Measurements from ENCODE around the gene SPATA32. TPM values are rescaled to one million over a fixed set of nuclear protein-coding genes. Genes with fewer than 3 reads are reported as not detected.

Gene SPATA32
- total RNA-seq, 8 experiments from 2014 or later = 0.13 to 0.47 (median 0.41) TPM; not detected in 2

DNA sequence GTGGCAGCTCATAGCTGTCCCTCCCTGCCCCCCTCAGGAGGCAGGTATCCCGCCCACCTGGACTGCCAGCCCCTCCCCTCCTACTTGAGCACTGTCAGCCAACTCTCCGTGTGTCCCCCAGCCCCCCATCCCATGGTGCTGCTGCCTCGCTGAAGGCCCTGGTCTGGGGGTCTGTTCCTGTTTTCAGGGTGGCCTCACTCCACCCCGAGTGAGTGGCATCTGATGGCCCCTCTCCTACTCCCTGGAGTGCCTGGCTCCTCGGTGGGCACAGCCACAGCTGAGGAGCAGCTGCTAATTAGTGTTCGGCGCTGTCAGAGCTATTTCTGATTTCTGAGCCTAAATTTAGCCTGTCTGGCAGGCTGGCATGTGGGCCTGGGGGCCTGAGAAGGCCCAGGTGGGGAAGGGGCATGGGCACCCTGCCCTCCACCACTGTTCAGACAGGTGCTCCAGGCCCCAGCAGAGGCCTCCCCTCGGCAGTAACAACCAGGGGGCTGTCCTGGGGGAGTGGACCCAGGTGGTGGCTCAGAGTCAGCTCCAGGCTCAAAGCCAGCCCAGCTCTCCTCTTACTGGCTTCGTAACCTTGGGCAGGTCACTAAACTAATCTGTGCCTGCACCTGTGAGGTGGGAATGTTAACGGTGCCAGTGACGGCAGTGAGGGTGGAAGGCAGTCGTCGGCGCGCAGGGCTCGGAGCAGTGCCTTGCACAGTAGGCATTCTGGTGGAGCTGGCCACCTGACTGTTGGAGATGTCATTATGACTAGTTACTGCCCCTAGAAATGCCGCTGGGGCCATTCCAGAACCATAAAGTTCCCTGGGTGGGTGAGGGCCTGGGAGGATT, 33.8 kb downstream of the SPATA32 start:
- WGBS, 10 experiments = 65 to 100% (median 80%) methylated on average over 1 to 8 of the region's 17 CpGs; no CpG with 5 or more reads in 4 of the 10 experiments
- peak overlapping the region in 1 of 2 donors; percentile 48 for H3K27ac ChIP-seq

GRCh38 chr17:45227101-45227925, 34.6 kb downstream of the SPATA32 start:
- WGBS, 10 experiments = 70 to 100% (median 80%) methylated on average over 1 to 3 of the region's 8 CpGs; no CpG with 5 or more reads in 6 of the 10 experiments
- Histone ChIP-seq H3K27ac (no peak overlapping the region), H3K4me1 (replicated peaks in 1 of 2) (peaks cover 11 to 32% of the 10 kb centered on the region in 2 donors), H3K4me3 (no peak overlapping the region)
- in situ Hi-C loops (cut with MboI; ENCODE audit: low pct_unique_long_range_greater_than_20kb in 2 of 9, low sequenced_read_pairs in 9 of 9, unreplicated experiment in 9 of 9) = loop anchor here in 2 of 9 experiments (10.0 kb wide), 1 partner anchor 157 kb away; no protein-coding TSS in a partner anchor
- peak in 2 of 8 experiments; percentile 6 to 7 for ATAC-seq (replicated peaks in 6 of 8)

More for the DNA sequence above, 33.8 kb downstream of the SPATA32 start:
- ATAC-seq (replicated peaks in 6 of 8) = no peak
- in situ Hi-C loops (cut with MboI; ENCODE audit: low pct_unique_long_range_greater_than_20kb in 2 of 9, low sequenced_read_pairs in 9 of 9, unreplicated experiment in 9 of 9) = loop anchor here in 2 of 9 experiments (10.0 kb wide), 1 partner anchor 157 kb away; no protein-coding TSS in a partner anchor
- H3K4me3 ChIP-seq = no peak overlapping the region
- peaks cover 11 to 28% of the 10 kb centered on the region in 2 donors for H3K4me1 ChIP-seq (replicated peaks in 1 of 2)

DNA sequence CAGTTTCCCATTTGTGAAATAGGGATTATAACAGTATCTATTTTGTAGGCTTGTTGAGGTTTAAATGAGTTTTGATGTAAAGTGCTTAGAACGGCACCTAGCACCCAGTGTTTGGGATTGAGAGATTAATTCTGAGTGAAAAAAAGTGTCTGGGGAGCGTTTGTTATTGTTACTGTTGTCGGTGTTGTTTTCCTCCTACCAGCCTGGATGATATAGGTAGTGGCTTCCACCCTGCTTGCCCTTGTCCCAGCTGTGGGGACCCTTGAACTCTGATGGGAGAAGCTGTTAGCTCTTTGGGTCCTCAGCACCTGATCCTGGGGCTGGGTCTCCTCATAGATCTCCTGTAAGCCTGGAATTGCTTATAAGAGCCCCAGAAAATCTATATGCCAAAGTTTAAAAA, 35.3 kb downstream of the SPATA32 start:
- no peak overlapping the region for H3K4me3 ChIP-seq
- in situ Hi-C loops (cut with MboI; ENCODE audit: low pct_unique_long_range_greater_than_20kb in 2 of 9, low sequenced_read_pairs in 9 of 9, unreplicated experiment in 9 of 9) = loop anchor here in 2 of 9 experiments (10.0 kb wide), 1 partner anchor 158 kb away; no protein-coding TSS in a partner anchor
- no peak for ATAC-seq (replicated peaks in 6 of 8)
- peaks cover 11 to 33% of the 10 kb centered on the region in 2 donors for H3K4me1 ChIP-seq (replicated peaks in 1 of 2)
- H3K27ac ChIP-seq = no peak overlapping the region
- 20 to 86% (median 75%) methylated on average over 1 to 3 of the region's 3 CpGs; no CpG with 5 or more reads in 5 of the 10 experiments for WGBS, 10 experiments

GRCh38 chr17:45225964-45226530, 35.8 kb downstream of the SPATA32 start:
- Histone ChIP-seq H3K27ac (no peak overlapping the region), H3K4me3 (no peak overlapping the region), H3K4me1 (replicated peaks in 1 of 2) (peaks cover 8 to 29% of the 10 kb centered on the region in 2 donors)
- 50 to 100% methylated on average over 1 to 2 of the region's 11 CpGs; no CpG with 5 or more reads in 8 of the 10 experiments for WGBS, 10 experiments
- in situ Hi-C loops (cut with MboI; ENCODE audit: low pct_unique_long_range_greater_than_20kb in 2 of 9, low sequenced_read_pairs in 9 of 9, unreplicated experiment in 9 of 9) = loop anchor here in 2 of 9 experiments (10.0 kb wide), 1 partner anchor 159 kb away; no protein-coding TSS in a partner anchor
- no peak for ATAC-seq (replicated peaks in 6 of 8)

- no peak for ATAC-seq (replicated peaks in 6 of 8)
- Histone ChIP-seq H3K27ac (no peak overlapping the region), H3K4me3 (no peak overlapping the region), H3K4me1 (replicated peaks in 1 of 2) (peaks cover 8 to 27% of the 10 kb centered on the region in 2 donors)
- WGBS, 10 experiments = 30 to 60% (median 53%) methylated on average over 1 to 3 of the region's 7 CpGs; no CpG with 5 or more reads in 7 of the 10 experiments
- in situ Hi-C loops (cut with MboI; ENCODE audit: low pct_unique_long_range_greater_than_20kb in 2 of 9, low sequenced_read_pairs in 9 of 9, unreplicated experiment in 9 of 9) = loop anchor here in 2 of 9 experiments (10.0 kb wide), 1 partner anchor 160 kb away; no protein-coding TSS in a partner anchor
These were observed 36.7 kb downstream of the SPATA32 start for GRCh38 chr17:45225051-45225700.

DNA sequence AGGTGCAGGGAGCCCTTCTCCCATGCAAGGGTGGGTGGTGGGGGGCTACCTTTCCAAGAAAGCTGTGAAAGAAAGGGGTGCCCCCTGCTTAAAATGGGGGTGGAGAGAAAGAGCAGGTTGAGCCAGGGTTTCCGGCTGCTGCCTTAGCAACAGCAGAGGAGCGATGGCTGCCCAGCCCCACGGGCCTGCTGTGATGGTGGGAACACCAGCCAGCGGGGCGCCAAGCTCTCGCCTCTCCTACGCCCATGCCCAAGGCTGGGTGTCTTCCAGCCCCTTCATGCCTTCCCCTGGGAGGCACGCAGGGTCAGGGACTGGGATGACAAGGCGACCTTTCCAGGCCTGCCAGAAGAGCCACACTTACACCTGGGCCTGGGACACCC, 37.2 kb downstream of the SPATA32 start:
- WGBS, 10 experiments = 73 to 87% (median 80%) methylated on average over 1 to 6 of the region's 9 CpGs; no CpG with 5 or more reads in 6 of the 10 experiments
- Histone ChIP-seq H3K27ac (no peak overlapping the region), H3K4me1 (replicated peaks in 1 of 2) (peaks cover 8 to 22% of the 10 kb centered on the region in 2 donors), H3K4me3 (no peak overlapping the region)
- ATAC-seq (replicated peaks in 6 of 8) = no peak
- in situ Hi-C loops (cut with MboI; ENCODE audit: low pct_unique_long_range_greater_than_20kb in 2 of 9, low sequenced_read_pairs in 9 of 9, unreplicated experiment in 9 of 9) = loop anchor here in 5 of 9 experiments (10.0 to 25.0 kb wide), 3 partner anchors 160 to 613 kb away; partner anchors contain the start of gene SPPL2C (in 1 of the 5)

GRCh38 chr17:45223539-45224528, 38.1 kb downstream of the SPATA32 start:
- WGBS, 10 experiments = 59 to 100% (median 90%) methylated on average over 1 to 4 of the region's 12 CpGs; no CpG with 5 or more reads in 1 of the 10 experiments
- ATAC-seq (replicated peaks in 6 of 8) = peak in 2 of 8 experiments; percentile 11 to 38
- in situ Hi-C loops (cut with MboI; ENCODE audit: low pct_unique_long_range_greater_than_20kb in 2 of 9, low sequenced_read_pairs in 9 of 9, unreplicated experiment in 9 of 9) = loop anchor here in 5 of 9 experiments (10.0 to 25.0 kb wide), 3 partner anchors 161 to 613 kb away; partner anchors contain the start of gene SPPL2C (in 1 of the 5)
- Histone ChIP-seq H3K4me1 (replicated peaks in 1 of 2) (peaks cover 2 to 14% of the 10 kb centered on the region in 2 donors), H3K4me3 (no peak overlapping the region), H3K27ac (no peak overlapping the region)

DNA sequence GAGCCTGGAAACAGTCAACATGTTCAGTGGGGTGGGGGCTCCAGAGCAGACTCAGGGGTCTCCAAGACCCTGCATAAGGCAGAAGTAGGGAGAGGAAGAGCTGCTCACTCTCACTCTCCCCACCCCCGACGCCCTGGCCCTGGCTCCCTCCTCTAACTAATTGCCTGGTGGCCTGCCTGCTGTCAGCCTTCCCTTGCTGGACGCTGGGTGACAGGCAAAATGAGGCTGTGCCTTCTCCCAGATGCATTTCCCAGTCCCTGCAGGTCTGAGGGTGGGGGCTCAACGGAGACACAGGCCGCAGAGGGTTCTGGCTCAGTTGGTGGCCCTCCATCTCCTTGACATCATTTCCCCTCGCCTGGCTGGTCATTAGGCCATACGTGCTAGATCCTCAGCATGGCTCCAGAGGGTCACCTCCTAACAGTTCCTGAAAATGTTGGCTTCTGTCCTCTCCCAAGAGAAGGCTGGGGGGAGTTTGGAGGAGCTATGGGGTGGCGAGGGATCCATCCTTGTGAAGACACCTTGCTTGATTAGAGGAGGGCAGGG, 38.8 kb downstream of the SPATA32 start:
- Histone ChIP-seq H3K27ac (no peak overlapping the region), H3K4me3 (no peak overlapping the region), H3K4me1 (replicated peaks in 1 of 2) (peaks cover 0 to 11% of the 10 kb centered on the region in 2 donors)
- in situ Hi-C loops (cut with MboI; ENCODE audit: low pct_unique_long_range_greater_than_20kb in 2 of 9, low sequenced_read_pairs in 9 of 9, unreplicated experiment in 9 of 9) = loop anchor here in 5 of 9 experiments (10.0 to 25.0 kb wide), 3 partner anchors 162 to 614 kb away; partner anchors contain the start of gene SPPL2C (in 1 of the 5)
- no peak for ATAC-seq (replicated peaks in 6 of 8)
- WGBS, 10 experiments = 39 to 40% methylated on average over 2 to 3 of the region's 8 CpGs; no CpG with 5 or more reads in 8 of the 10 experiments

- Histone ChIP-seq H3K4me3 (peak overlapping the region; percentile 46 to 74 (median 54)), H3K4me1 (replicated peaks in 1 of 2) (peaks cover 0 to 11% of the 10 kb centered on the region in 2 donors), H3K27ac (no peak overlapping the region)
- WGBS, 10 experiments = 6 to 27% (median 23%) methylated on average over 1 to 3 of the region's 33 CpGs; no CpG with 5 or more reads in 6 of the 10 experiments
- peak in 1 of 8 experiments; percentile 4 for ATAC-seq (replicated peaks in 6 of 8)
- in situ Hi-C loops (cut with MboI; ENCODE audit: low pct_unique_long_range_greater_than_20kb in 2 of 9, low sequenced_read_pairs in 9 of 9, unreplicated experiment in 9 of 9) = loop anchor here in 5 of 9 experiments (10.0 to 25.0 kb wide), 3 partner anchors 162 to 615 kb away; partner anchors contain the start of gene SPPL2C (in 1 of the 5)
These were observed 39.5 kb downstream of the SPATA32 start for GRCh38 chr17:45222289-45222995.

DNA sequence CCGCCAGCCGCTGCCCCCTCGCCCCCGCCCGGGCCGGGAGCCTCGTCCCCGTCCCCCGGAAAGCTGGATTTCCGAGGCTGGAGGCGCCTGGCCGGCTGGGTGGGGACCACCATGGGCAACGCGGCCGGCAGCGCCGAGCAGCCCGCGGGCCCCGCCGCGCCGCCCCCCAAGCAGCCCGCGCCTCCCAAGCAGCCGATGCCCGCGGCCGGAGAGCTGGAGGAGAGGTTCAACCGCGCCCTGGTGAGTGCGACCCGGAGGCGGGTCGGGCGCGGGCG, 39.9 kb downstream of the SPATA32 start:
- no peak overlapping the region for H3K27ac ChIP-seq
- 0% methylated on average over 2 of the region's 38 CpGs; no CpG with 5 or more reads in 9 of the 10 experiments for WGBS, 10 experiments
- in situ Hi-C loops (cut with MboI; ENCODE audit: low pct_unique_long_range_greater_than_20kb in 2 of 9, low sequenced_read_pairs in 9 of 9, unreplicated experiment in 9 of 9) = loop anchor here in 5 of 9 experiments (10.0 to 25.0 kb wide), 3 partner anchors 163 to 615 kb away; partner anchors contain the start of gene SPPL2C (in 1 of the 5)
- peak in 7 of 8 experiments; percentile 5 to 31 (median 21) for ATAC-seq (replicated peaks in 6 of 8)
- H3K4me1 ChIP-seq (replicated peaks in 1 of 2) = peaks cover 0 to 11% of the 10 kb centered on the region in 2 donors
- peak overlapping the region; percentile 46 to 74 (median 54) for H3K4me3 ChIP-seq

All from motor neuron (in vitro differentiated cells).